Astrocyte of the cerebellum (primary cell): ENCODE data around the gene PLSCR3.

Source experiments
- DNase-seq: peaks from one replicate; pipeline ENCODE4 v3.0.0-alpha.2; 2011; ENCODE audit warnings: low read depth
- H3K4me3 ChIP-seq: 2 replicates; pipeline ENCODE4 v1.5.1; 2011; ENCODE audit warnings: mild to moderate bottlenecking, low read depth, low read length, moderate library complexity
- in situ Hi-C: cut with HindIII; loops from 2 replicates; pipeline ENCODE4 v1.10.0; 2017; ENCODE audit warnings: low sequenced_read_pairs
- TF ChIP-seq, protein P1 (sequence below): IDR thresholded peaks from 2 replicates; pipeline ENCODE4 v1.5.1; 2012; ENCODE audit warnings: low read length, low read depth, moderate library complexity, mild to moderate bottlenecking; ENCODE audit errors: missing control alignments

The PLSCR3 gene

GRCh38 chr17:7435676-7436555 lies 41.6 kb upstream of the PLSCR3 start:
- H3K4me3 ChIP-seq, result peak overlapping the region; percentile 39
- no peak for DNase-seq
- in situ Hi-C loops, result no loop called here
- TF ChIP-seq, protein P1, sequence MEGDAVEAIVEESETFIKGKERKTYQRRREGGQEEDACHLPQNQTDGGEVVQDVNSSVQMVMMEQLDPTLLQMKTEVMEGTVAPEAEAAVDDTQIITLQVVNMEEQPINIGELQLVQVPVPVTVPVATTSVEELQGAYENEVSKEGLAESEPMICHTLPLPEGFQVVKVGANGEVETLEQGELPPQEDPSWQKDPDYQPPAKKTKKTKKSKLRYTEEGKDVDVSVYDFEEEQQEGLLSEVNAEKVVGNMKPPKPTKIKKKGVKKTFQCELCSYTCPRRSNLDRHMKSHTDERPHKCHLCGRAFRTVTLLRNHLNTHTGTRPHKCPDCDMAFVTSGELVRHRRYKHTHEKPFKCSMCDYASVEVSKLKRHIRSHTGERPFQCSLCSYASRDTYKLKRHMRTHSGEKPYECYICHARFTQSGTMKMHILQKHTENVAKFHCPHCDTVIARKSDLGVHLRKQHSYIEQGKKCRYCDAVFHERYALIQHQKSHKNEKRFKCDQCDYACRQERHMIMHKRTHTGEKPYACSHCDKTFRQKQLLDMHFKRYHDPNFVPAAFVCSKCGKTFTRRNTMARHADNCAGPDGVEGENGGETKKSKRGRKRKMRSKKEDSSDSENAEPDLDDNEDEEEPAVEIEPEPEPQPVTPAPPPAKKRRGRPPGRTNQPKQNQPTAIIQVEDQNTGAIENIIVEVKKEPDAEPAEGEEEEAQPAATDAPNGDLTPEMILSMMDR, result no peak

DNA sequence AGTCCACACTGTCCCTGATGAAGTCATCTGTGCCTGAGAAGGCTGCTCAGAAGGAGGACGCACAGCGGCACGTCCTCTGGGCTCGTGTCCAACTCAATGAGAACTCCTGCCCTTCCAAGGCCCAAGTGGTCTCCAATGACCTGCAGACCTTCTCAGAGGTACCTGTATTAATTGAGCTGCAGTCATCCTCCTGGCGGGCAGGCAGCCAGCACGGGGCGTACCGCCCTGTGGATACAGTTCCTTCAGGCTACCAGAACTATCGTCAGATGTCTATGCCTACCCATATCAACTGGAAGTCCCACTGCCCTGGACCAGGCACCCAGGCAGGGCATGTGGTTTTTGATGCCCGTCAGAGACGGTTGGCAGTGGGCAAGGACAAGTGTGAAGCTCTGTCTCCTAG lies 38.0 kb upstream of the PLSCR3 start:
- no peak overlapping the region for H3K4me3 ChIP-seq
- TF ChIP-seq, protein P1, result no peak
- in situ Hi-C loops, result loop anchor here (5.0 kb wide), 1 partner anchor 45 kb away; the partner anchor contains the start of gene ZBTB4
- no peak for DNase-seq

DNA sequence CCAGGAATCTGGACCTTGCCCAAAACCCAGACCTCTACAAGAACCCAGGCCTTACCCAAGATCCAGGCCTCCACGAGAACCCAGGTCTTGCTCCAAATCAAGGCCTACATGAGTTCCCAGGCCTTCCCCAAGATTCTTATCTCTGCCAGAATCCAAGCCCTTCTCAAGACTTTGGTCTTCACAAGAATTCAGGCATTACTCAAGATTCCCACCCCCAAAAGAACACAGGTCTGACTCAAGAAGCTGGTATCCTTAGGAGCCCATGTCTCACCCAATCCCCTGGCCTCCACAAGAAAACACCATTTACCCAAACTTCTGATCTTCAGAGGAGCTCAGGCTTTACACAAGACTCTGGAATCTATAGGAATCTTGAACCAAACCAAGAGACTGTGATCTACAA lies 36.9 kb upstream of the PLSCR3 start:
- no peak overlapping the region for H3K4me3 ChIP-seq

DNA sequence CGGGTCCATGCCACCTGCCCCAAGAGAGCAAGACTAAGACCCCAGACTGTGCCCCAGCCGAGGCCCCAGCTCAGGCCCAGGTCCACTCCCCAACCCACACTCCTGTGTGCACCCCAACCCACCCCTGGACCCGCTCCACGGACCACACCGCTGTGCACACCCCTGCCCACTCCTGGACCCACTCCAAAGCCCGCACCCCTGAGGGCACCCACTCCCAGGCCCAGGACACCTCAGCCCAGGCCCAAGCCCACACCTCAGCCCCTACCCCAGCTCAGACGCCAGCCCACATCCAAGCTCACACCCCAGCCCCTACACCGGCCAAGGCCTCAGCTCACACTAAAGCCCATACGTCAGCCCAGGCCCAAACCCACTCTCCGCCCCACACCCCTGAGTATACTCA lies 35.4 kb upstream of the PLSCR3 start:
- TF ChIP-seq, protein P1, result no peak
- in situ Hi-C loops, result loop anchor here (5.0 kb wide), 1 partner anchor 48 kb away; the partner anchor contains the start of gene ZBTB4
- no peak overlapping the region for H3K4me3 ChIP-seq
- no peak for DNase-seq

More for the DNA sequence above, 36.9 kb upstream of the PLSCR3 start:
- in situ Hi-C loops, result loop anchor here (5.0 kb wide), 1 partner anchor 46 kb away; the partner anchor contains the start of gene ZBTB4
- DNase-seq, result no peak
- TF ChIP-seq, protein P1, result no peak

GRCh38 chr17:7428557-7428956 lies 34.2 kb upstream of the PLSCR3 start, which contains the start of gene SPEM3:
Gene SPEM3, plus strand, starts transcription at chr17:7428857. Its CDS starts 46 bp downstream, at chr17:7428903.
- no peak within 1 kb of the TSS for H3K4me3 ChIP-seq
- DNase-seq, result no peak
- in situ Hi-C loops, result no loop called here
- TF ChIP-seq, protein P1, result no peak

DNA sequence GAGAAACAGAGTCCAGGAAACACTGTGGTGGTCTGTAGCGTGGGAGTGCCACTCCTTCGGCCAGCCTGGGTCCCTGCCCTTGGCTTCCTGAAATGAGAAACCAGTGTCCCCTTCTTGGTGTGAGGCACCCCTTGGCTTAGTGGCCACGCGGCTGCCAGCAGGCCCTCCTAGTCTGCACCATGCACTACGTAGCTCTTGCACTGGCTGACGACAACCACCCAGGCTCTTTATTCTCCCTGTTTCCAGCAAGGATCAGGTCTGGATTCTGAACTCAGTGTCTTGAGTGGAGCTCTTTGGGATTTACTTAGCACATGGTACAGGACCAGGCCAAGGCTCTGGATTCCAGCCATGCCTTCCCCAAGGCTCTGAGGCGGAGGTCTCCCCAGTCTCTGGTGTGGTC lies 33.2 kb upstream of the PLSCR3 start:
- in situ Hi-C loops, result no loop called here
- TF ChIP-seq, protein P1, result no peak
- no peak overlapping the region for H3K4me3 ChIP-seq
- no peak for DNase-seq
